NCI-H2107 (cell line): Measurements from ENCODE around the gene HK3.

ENCODE experiments used
- DNase-seq: peaks from one replicate; lab custom pipeline; 2025; lab: John Stamatoyannopoulos, UW

The HK3 gene

GRCh38 chr5:176902911-176903664 lies 3.9 kb upstream of the HK3 start:
- no peak for DNase-seq

GRCh38 chr5:176902102-176902814 lies 3.1 kb upstream of the HK3 start:
- DNase-seq = no peak

- DNase-seq = no peak
Measured at GRCh38 chr5:176901260-176902101, 2.3 kb upstream of the HK3 start.

- no peak for DNase-seq
Measured at GRCh38 chr5:176900780-176901204, 1.6 kb upstream of the HK3 start.

- no peak for DNase-seq
Measured at GRCh38 chr5:176899946-176900779, 1.0 kb upstream of the HK3 start.

- no peak for DNase-seq
Measured at GRCh38 chr5:176897263-176897662, 1.9 kb downstream of the HK3 start.

GRCh38 chr5:176895831-176896230 lies 3.3 kb downstream of the HK3 start:
- DNase-seq = no peak

- no peak for DNase-seq
Measured at GRCh38 chr5:176894298-176894697, 4.8 kb downstream of the HK3 start.

- DNase-seq = no peak
Measured at GRCh38 chr5:176892663-176893062, 6.5 kb downstream of the HK3 start.

- no peak for DNase-seq
Measured at GRCh38 chr5:176891331-176891958, 7.7 kb downstream of the HK3 start.

- no peak for DNase-seq
Measured at GRCh38 chr5:176890455-176891330, 8.5 kb downstream of the HK3 start.

GRCh38 chr5:176889321-176890280 lies 9.5 kb downstream of the HK3 start:
- no peak for DNase-seq

- no peak for DNase-seq
Measured at GRCh38 chr5:176888865-176889165, 10.3 kb downstream of the HK3 start.

- DNase-seq = peak; percentile 6
Measured at GRCh38 chr5:176888016-176888864, 10.9 kb downstream of the HK3 start.

GRCh38 chr5:176887252-176887849 lies 11.8 kb downstream of the HK3 start:
- DNase-seq = no peak

GRCh38 chr5:176886336-176887251 lies 12.6 kb downstream of the HK3 start:
- no peak for DNase-seq

- DNase-seq = no peak
Measured at GRCh38 chr5:176884571-176884890, 14.6 kb downstream of the HK3 start.
